HG03457 (cell line): ENCODE results near the gene RPL12.

Experiments used
- ATAC-seq: cut with Tn5 transposase; IDR thresholded peaks from one replicate; pipeline ENCODE4 v1.9.1; 2021; ENCODE audit warnings: moderate number of reproducible peaks; ENCODE audit not compliant: unreplicated experiment

RPL12 gene

DNA sequence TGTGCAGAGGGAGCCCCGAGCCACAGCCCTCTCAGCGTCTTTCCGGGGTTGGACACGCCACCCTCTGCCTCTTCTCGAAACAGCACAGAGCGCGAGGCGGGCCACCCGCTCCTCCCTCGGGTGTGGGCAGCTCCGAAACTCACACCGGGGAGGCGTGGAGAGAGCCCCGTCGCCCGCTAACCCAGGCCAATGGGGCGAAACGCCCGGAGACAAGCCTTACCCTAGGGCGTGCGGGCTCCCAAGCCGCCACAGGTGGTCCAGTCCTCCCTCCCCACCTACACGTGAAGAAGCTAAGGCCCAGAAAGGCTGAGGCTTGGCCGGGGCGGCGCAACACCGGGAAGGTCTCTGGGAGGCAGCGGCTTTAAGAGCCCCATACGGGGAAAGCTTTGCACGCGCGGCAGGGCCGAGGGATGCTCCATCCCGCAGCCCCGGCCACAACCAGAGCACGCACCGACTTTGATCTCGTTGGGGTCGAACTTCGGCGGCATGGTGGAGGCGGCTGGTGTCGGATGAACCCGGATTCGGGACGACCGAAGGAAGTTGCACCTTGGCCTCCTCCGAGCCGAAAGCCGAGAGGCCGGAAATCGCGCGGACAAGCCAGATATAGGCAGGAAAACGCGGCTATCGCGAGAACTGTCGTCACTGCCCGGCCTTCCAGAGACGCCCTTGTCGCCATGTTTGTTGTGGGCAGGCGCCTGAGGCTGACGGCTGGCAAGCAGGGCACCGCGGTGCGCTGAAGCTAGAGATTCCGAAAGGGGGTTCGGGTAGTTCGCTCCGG lies at the start of gene RPL12, which contains the start of gene LRSAM1:
Gene RPL12 (minus strand): TSS at position 577 of the 778 bp plus-strand sequence. CDS start 89 bp downstream, at position 488.
Gene LRSAM1 (plus strand): TSS at position 681 of the 778 bp plus-strand sequence. CDS start 3,018 bp downstream, outside the sequence.
- ATAC-seq = peak; percentile 42

DNA sequence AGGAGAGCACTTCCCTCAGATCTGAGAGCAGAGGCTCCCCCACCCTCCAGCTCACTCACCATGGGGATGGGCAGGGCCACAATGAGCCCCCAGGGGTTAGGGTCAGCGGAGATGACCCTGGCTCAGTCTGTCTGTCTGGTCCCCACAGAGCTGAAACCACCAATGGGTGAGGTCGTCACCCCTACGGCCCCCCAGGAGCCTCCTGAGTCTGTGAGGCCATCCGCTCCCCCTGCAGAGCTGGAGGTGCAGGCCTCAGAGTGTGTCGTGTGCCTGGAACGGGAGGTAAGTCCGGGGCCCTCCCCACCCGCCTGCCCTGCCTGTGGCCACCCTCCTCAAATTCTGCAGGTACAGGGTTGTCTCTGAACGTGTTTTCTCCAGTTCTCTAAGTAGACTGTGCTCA lies 49.7 kb upstream of the RPL12 start:
- ATAC-seq = no peak

DNA sequence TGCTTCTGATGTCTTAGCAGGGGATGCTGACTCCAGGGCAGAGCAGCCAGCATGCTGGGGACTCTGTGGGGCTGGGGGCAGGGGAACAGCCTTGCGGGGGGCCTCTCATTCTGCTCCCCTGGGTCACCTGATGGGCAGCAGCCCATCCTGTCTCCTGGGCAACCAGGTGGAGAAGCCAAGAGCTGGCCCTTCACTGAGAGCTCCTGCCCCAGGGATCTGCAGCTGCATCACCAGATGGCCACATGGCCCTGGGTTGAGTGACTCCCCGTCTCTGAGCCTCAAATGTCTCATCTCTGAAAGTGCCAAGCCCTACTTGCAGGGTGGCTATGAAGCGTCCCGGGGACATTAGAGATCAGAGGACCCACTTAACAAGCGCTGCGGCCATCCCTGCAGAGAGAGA lies 49.2 kb upstream of the RPL12 start:
- no peak for ATAC-seq

DNA sequence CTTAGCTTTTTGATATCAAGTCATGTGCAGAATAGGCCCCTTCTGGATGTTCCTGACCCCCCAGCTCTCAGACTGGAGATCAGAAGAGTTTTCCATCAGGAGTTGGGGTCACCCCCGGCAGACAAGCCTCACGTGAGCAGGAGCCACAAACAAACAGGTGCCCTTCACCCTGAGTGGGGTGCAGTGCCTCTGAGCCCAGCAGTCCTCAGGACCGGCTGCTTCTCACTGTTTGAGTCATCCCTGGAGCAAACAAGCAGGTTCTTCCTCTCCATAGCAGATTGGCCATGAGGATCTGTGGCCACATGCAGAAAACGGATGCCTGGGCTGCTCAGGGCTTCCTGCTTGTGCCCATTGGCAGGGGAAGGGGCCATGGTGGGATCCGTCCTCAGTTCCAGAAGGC lies 47.1 kb upstream of the RPL12 start:
- no peak for ATAC-seq

DNA sequence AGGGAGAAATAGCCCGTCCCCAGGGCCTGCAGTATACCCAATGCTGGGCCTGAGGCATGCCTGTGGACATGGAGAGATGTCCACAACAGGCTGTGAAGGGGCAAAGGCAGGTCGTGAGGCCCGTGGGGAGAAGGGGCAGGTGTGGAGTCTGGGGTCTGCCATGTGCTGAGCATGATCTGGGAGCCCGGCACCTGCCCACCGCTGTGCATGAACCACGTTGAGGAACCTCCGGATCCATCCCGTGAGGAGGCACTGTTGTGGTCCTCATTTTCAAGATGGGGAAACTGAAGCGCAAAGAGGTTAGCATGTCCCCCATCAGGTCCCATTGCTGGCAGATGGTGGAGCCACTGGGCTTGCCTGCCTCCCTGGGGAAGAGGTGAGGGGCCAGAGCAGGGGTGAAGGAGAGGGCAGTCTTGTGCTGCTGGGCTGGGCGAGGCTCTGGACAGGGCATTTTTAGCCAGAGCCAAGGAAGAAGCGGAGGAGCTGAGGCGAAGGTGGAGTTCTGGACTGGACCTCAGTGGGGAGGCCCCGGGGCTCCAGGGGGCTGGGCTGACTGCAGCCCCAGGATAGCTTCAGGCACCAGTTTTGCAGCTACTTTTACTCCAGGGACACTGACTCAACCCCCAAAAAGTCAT lies 46.6 kb upstream of the RPL12 start:
- ATAC-seq = no peak

DNA sequence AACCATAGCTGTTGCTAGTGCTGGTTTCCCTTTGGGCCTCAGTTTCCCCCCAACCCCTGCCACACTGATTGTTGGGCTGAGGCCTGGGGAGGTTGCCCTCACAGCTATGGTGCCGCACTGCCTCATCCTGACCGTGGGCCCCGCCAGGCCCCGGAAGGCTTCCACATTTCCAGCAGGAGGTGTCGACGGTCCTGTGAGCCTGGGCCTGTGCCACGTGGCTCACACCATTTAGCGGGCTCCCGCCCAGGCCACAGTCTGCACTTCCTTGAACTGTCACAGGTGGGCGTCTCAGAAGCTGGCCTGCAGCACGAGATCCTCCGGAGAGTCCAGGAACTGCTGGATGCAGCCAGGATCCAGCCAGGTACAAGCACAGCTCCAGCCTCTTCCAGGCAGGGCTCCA lies 45.8 kb upstream of the RPL12 start:
- no peak for ATAC-seq

DNA sequence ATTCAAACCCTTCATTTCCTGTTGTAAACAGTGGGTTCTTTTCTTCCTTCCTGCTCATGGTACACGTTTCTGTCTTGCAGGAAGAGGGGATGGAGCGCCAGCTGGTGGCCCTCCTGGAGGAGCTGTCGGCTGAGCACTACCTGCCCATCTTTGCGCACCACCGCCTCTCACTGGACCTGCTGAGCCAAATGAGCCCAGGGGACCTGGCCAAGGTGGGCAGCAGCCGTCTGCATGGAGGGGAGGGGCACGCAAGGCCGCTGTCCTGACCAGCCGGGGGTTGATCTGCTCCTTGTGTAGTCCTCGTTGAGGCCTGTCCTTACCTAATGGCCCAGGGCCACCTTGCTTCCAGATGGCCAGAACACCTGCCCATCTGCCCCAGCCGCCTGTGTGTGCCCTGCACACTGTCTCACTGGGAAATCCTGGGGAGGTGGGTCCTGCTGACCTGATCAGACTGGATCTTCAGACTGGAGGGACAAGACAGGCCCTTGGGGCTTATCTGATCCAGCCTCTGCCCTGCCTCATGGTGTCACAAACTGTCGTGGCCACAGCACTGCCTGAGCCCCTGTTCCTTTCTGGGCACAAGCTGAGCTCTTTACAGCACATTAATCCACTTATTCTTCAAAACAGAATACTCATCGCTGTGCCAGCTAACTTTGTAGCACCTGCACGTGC lies 44.8 kb upstream of the RPL12 start:
- ATAC-seq = no peak

DNA sequence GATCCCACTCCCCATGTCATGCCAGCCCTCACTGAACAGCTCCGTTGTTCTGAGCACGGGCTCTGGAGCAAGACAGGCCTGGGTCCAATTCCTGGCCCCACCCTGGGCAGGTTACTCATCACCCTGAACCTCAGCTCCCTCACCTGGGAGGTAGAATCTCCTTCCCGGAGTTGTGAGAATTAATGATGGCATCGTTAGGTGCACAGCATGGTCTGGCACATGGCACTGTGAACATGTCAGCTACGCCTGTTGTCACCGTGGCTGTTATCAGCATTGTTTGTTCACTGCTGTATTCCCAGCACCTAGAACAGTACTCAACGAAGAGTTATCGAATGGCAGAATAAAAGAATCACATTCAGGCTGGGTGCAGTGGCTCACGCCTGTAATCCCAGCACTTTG lies 43.1 kb upstream of the RPL12 start:
- no peak for ATAC-seq

DNA sequence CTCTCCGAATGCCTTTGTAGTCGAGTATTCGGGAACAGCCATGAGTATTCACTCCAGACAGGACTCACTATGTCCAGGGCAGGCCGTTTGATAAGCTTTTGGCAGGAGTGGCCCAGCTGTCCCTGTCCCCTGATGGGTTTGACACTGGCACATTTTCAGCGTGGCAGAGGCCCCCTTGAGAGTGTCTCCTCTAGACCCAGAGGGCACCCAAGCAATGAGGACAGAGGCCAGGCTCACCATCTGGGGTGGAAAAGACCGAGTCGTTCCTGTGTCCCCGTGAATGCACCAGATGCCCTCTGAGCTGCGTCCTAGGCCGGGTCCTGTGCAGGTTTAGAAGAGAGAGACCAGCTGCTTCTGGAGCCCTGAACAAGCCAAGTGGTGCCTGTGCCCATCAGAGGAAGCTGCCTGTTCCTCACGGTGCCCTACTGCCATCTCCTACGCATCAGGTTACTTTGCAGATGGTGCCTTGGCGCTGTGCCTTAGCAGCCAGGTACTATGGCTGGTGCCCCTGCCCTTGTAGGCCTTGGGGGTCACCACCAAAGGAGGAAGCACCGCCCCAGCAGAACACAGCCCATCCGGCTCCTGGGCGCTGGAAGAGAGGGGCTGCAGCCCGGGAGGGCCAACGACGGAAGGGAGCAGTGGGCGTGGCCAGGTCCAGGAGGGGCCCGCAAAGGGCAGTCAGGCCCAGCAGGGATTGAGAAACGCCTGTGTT lies 42.5 kb upstream of the RPL12 start:
- ATAC-seq = no peak

DNA sequence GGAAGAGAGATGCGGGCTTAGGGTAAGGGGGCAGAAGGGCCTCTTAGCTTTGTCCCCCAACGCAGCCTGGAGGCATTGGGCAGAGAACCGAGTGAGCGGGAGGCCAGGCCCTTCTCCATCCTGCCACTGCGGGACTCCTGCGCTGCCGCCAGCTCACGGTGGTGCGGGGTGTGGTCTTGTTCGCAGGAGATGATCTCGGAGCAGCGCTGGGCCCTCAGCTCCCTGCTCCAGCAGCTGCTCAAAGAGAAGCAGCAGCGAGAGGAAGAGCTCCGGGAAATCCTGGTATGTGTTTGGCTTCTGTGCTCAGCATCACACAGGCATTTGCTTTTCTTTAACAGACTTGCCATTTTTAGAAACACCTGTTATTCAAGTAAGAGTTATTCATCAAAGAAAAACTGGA lies 41.4 kb upstream of the RPL12 start:
- no peak for ATAC-seq

DNA sequence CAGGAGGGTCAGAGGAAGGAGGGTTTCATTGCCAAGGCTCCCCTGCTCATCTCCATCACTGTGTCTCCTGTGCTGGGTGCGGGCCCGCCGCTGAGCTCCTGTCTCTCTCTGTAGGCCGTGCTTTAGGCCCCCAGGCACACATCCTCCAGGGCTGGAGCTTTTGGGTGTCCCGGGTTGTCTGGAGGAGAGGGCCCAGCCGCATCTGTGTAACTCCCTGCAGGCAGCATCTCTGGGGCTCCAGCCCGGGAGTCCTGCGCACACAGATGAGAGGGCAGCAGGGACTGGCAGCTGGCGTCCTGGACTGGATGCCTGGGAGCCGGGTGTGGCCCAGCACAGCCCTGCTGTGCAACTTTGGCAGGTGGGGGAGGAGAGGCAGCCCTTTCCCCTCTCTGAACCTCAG lies 40.3 kb upstream of the RPL12 start:
- no peak for ATAC-seq

DNA sequence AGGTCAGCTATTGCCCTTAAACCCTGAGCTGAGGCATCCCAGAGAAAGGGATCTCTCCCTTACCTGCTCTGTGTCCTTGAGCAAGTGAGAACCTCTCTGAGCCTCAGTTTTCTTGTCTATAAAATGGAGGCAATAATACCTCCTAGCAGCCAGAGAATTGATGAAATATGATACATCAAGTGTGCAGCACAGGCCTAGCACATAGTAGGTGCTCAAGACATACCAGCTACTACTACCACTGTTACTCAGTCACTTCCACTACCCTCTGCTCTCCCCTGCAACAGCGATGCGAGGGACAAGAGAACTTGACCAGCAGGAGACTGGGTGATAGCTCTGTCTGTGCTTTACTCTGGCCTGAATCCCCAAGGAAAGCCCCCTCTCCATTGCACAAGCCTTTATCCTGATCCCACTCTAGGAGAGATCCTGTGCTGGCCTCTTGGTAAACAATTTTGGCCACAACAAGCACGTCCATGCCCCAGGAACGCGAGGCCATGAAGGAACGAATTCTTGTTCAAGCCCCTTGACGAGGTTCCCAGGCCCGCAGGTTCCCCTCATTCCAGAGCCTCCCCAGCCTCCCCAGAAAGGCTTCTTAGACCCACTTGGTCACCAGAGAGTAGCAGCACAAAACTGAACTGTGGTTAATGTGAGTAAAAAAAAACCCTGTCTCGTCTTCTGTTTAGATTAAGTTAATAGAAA lies 39.5 kb upstream of the RPL12 start:
- ATAC-seq = no peak

DNA sequence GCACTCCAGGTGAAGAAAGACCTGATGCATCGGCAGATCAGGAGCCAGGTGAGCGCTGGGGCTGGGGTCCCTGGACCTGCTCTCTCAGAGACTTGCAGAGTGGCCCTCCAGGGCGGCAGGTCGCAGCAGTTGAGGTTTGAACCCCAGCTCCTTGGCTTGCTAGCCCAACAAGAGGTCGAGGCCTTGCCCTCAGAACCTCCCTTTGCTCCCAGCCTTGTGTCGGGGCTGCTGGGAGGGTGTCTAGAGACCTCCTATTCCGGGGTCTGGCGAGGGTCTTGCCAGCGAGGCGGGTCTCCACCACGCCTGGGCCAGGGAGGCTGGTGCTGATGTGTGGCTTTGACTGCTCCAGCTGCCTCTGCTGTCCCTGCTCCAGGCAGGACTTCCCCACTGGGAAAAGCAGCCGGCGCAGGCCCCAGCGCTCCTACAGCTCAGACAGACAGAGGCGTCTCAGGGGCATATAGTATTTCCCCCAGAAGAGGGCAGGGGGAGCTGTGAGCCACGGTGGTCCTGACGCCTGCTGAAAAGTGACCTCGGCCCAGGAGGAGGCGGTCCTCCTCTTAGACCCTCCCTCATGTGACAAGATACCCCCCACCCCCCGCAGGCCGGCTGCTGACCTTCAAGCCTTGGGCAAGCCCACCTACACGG lies 38.4 kb upstream of the RPL12 start:
- ATAC-seq = no peak

DNA sequence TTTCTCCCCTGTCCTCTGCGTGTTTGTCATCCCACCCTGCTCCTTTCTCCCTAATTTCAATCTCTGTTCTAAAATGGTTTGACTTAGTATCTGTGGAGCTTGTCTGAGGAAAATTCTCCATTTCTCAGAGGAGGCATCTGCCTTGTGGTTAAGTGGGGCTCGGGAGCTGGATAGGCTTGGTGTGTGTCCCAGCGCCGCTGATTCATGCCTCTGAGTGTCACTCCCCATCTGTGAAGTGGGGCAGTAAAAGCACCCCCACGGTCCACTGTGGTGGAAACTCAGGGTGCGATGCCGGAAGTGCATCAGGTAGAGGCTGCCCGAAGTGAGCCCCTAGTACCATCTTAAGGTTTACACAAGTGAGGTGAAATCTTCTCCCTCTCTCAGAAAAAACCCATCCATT lies 37.7 kb upstream of the RPL12 start:
- ATAC-seq = no peak

DNA sequence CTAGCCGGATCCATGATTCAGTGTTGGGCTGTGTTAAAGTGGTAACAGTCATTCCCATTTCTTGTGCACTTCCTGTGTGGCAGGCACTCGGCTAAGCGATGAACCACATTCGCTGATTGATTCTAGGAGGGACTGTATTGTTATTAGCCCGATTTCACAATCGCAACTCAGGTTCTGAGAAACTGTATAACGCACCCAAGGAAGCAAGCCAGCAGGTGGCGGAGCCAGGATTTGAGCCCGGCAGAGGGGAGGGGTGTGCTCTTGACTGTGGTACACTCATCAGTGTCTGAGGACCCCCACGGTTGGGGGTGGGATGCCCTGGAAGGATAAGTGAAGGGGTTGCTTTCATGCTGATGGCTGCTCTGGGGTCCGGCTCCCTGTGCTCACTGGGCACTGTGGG lies 34.8 kb upstream of the RPL12 start:
- ATAC-seq = no peak

DNA sequence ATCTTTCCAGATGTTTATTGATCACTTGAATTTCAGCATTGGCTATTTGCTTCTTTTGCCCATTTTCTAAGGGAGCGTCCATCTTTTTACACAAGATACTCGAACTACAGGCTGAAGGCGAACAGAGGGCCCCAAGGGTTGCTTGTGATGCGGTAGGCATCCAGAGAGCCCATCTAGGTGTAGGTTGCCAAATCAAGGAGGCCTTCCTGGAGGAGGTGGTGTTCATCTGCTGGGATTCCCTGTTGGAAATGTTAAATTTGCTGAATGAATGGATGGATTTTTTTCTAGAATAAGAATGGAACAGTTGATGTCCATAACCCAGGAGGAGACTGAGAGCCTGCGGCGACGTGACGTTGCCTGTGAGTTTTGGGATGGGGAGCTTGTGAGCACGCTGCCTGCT lies 31.5 kb upstream of the RPL12 start:
- ATAC-seq = no peak

DNA sequence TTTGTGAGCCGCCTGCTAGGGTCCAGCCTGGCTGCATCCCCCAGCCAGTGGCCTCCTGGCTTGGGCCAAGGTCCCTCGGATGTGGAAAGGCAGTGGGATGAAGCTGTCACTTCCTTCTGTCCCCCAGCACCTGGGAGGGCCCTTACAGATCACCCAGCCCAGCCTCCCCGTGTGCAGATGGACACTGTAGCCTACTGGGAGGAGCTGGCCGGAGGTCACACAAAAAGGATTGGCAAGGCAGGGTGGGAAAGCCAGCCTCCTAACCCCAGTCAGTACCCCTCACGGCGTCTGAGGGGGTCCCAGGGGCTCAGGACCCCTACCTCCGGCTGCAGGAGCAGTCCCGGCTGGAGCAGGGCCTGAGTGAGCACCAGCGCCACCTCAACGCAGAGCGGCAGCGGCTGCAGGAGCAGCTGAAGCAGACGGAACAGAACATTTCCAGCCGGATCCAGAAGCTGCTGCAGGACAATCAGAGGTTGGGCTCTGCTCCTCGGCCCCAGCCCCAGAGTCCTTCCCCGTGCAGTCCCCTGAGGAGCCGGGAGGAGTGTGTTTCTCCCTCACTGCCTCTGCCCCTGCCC lies 28.4 kb upstream of the RPL12 start:
- ATAC-seq = no peak

DNA sequence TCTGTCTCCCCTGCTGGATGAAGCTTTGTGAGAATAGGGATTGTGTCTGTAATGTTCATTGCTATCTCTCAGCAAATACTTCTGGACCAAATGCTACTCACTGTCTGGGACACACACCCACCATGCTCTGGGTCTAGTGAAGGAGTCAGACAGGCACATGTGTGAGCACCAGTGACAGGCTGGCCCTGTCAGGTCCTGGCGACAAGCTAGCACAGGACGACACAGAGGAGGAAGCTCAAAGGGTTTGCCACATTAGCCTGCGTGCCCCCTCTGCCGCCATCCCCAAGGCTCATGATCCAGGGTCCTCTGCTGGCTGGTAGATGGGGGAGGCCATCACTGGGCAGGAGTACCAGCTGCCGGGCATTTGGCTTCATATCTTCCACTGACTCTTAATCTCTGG lies 23.4 kb upstream of the RPL12 start:
- no peak for ATAC-seq

DNA sequence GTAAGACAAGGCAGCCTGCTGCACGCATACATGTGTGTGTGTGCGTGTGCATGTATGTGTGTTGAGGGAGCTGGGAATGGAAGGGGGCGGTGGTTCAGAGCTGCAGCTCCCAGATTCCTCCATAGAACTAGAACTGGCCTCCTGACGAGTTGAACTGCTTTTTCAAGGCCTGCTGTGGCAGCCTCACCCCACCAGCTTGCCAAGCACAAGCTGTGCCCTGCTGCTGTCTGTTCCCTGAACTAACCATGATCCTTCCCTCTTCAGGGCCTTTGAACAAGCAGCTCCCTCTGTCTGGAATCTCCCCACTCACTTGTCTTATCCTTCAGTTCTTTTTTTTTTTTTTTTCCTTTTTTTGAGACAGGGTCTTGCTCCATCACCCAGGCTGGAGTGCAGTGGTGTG lies 22.7 kb upstream of the RPL12 start:
- no peak for ATAC-seq

DNA sequence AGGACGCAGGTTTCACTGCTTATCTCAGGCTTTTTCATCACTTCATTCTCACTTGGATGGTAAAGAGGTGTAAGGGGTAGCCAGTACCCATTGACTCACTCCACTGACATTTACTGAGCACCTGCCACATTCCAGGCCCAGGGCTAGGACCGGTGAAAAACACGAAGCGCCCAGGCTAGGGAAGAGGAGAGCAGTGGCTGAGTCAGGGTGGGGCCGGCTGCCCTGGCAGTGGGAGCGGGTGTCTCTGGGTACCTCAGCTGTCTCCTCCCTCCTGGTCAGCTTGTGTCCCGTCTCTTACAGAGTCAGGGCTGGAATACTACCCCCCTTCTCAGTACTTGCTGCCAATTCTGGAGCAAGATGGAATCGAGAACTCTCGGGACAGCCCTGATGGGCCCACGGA lies 22.3 kb upstream of the RPL12 start:
- ATAC-seq = no peak
